GM12878 (cell line): ENCODE data around the gene GPR17. TPM values are rescaled to one million over a fixed set of nuclear protein-coding genes. Genes with fewer than 3 reads are reported as not detected.

ENCODE experiments used
- ATAC-seq: fragments of 200-7000 bp; cut with Tn5 transposase; 3 replicates; pipeline ENCODE4 v1.9.1; 2020; ENCODE audit warnings: mild to moderate bottlenecking, moderate library complexity
- BruUV-seq: library from RNA; stranded (reverse); fragments of 400-500 nt; replicated peaks from 2 replicates; lab custom pipeline; 2021; lab: Mats Ljungman, UMichigan
- CTCF ChIA-PET: fragments of 300-600 bp; sonication (Branson Sonifier 250); formaldehyde crosslinking; extraction: SDS; loops from one replicate; lab custom pipeline; 2021; ENCODE audit warnings: inconsistent platforms; lab: Yijun Ruan, JAX
- POLR2A ChIA-PET: fragments of 350-600 bp; formaldehyde crosslinking; extraction: SDS; loops from one replicate; lab custom pipeline; 2021; ENCODE audit warnings: inconsistent platforms; lab: Charles Lee
- RAD21 ChIA-PET: fragments of 300-600 bp; sonication (Branson Sonifier 250); formaldehyde crosslinking; loops from one replicate; lab custom pipeline; 2023; ENCODE audit warnings: antibody characterized with exemption; ENCODE audit not compliant: unreplicated experiment; lab: Charles Lee
- SMC1A ChIA-PET: fragments of 300-600 bp; sonication (Branson Sonifier 250); formaldehyde crosslinking; loops from one replicate; lab custom pipeline; 2023; ENCODE audit not compliant: unreplicated experiment, uncharacterized antibody; lab: Charles Lee
- DNase-seq: peaks from one replicate; pipeline ENCODE4 v3.0.0-alpha.2; 2011; ENCODE audit warnings: low read depth, low spot score
- FAIRE-seq: peaks from 3 replicates; lab custom pipeline; 2011; peaks lifted over from hg19 to GRCh38; lab: Jason Lieb, UNC
- H2AFZ ChIP-seq: 2 replicates; pipeline ENCODE4 v1.6.0; 2011; ENCODE audit warnings: low read depth, low read length, control low read depth; ENCODE audit not compliant: control insufficient read depth
- H3K27ac ChIP-seq: 2 replicates; pipeline ENCODE4 v1.5.1; 2011; ENCODE audit warnings: control low read depth; ENCODE audit not compliant: control insufficient read depth, insufficient read depth
- H3K27me3 ChIP-seq, 2 experiments: replicated peaks in 1 of 2; 2 replicates each; pipeline versions ENCODE4 v1.6.0 to v1.6.1; 2011; ENCODE audit warnings: low read length in 1 of 2; ENCODE audit not compliant: control insufficient read depth in 2 of 2, insufficient read depth in 2 of 2
- H3K36me3 ChIP-seq, 2 experiments: 2 replicates each; pipeline ENCODE4 v1.5.1; 2011; ENCODE audit warnings: low read length in 1 of 2; ENCODE audit not compliant: control insufficient read depth in 2 of 2, insufficient read depth in 2 of 2
- H3K4me1 ChIP-seq: 2 replicates; pipeline ENCODE4 v1.6.1; 2011; ENCODE audit warnings: mild to moderate bottlenecking, low read length, moderate library complexity, mixed read lengths; ENCODE audit not compliant: control insufficient read depth, insufficient read depth
- H3K4me2 ChIP-seq: 2 replicates; pipeline ENCODE4 v1.6.0; 2011; ENCODE audit warnings: control low read depth; ENCODE audit not compliant: control insufficient read depth, insufficient read depth
- H3K4me3 ChIP-seq: fragments of 200-600 bp; sonication (generic); 2 replicates; pipeline ENCODE4 v1.5.1; 2016
- H3K79me2 ChIP-seq: 2 replicates; pipeline ENCODE4 v1.6.0; 2011; ENCODE audit warnings: low read length; ENCODE audit not compliant: control insufficient read depth, insufficient read depth
- H3K9ac ChIP-seq: 2 replicates; pipeline ENCODE4 v1.8.0; 2011; ENCODE audit warnings: low read length, control low read depth, mixed read lengths; ENCODE audit not compliant: control insufficient read depth, insufficient read depth
- H3K9me3 ChIP-seq: replicated peaks from 3 replicates; pipeline ENCODE4 v1.5.1; 2011; ENCODE audit warnings: mild to moderate bottlenecking, low read length; ENCODE audit not compliant: control insufficient read depth, insufficient read depth
- H4K20me1 ChIP-seq: 2 replicates; pipeline ENCODE4 v1.6.0; 2011; ENCODE audit not compliant: control insufficient read depth, insufficient read depth
- BCL11A ChIP-seq: IDR thresholded peaks from 2 replicates; pipeline ENCODE4 v1.6.1; 2011; ENCODE audit warnings: low read depth, low read length
- DPF2 ChIP-seq: fragments of 450-650 bp; IDR thresholded peaks from 2 replicates; pipeline ENCODE4 v1.6.1; 2017; ENCODE audit warnings: mild to moderate bottlenecking
- EP300 ChIP-seq, 2 experiments: fragments of 150-350 bp in 1 of 2; IDR thresholded peaks; 2 replicates each; pipeline ENCODE4 v1.6.1; 2011 to 2012; ENCODE audit warnings: low read depth in 2 of 2, low read length in 2 of 2, borderline replicate concordance in 1 of 2, improper control_type of control experiment in 1 of 2, inconsistent platforms in 1 of 2; ENCODE audit not compliant: control insufficient read depth in 1 of 2
- EZH2 ChIP-seq: IDR thresholded peaks from 2 replicates; pipeline ENCODE4 v1.6.1; 2012; ENCODE audit warnings: low read depth, mild to moderate bottlenecking, control low read depth, inconsistent platforms, low read length, borderline replicate concordance; ENCODE audit not compliant: control insufficient read depth
- GATAD2B ChIP-seq: fragments of 450-650 bp; conservative IDR thresholded peaks from 2 replicates; pipeline ENCODE4 v1.6.1; 2017; ENCODE audit warnings: low read depth, mild to moderate bottlenecking, moderate library complexity
- KDM1A ChIP-seq: fragments of 200-600 bp; sonication (generic); IDR thresholded peaks from 2 replicates; pipeline ENCODE4 v1.6.1; 2016; ENCODE audit warnings: borderline replicate concordance
- MEF2A ChIP-seq: IDR thresholded peaks from 2 replicates; pipeline ENCODE4 v1.6.1; 2011; ENCODE audit warnings: low read depth, mild to moderate bottlenecking, low read length, moderate library complexity; ENCODE audit not compliant: insufficient read depth
- MTA3 ChIP-seq: IDR thresholded peaks from 2 replicates; pipeline ENCODE4 v1.6.1; 2012; ENCODE audit warnings: low read length, inconsistent platforms, borderline replicate concordance
- MXI1 ChIP-seq: fragments of 150-350 bp; IDR thresholded peaks from 2 replicates; pipeline ENCODE4 v1.6.1; 2011; ENCODE audit warnings: low read depth, mild to moderate bottlenecking, inconsistent platforms, low read length, improper control_type of control experiment
- NBN ChIP-seq: fragments of 450-650 bp; IDR thresholded peaks from 2 replicates; pipeline ENCODE4 v1.6.1; 2016
- NFYA ChIP-seq: IDR thresholded peaks from 2 replicates; pipeline ENCODE4 v1.6.1; 2011; ENCODE audit warnings: low read depth, mild to moderate bottlenecking, low read length, improper control_type of control experiment, borderline replicate concordance
- RAD21 ChIP-seq: IDR thresholded peaks from 2 replicates; pipeline ENCODE4 v1.6.1; 2011; ENCODE audit warnings: mild to moderate bottlenecking, low read depth, low read length, moderate library complexity; ENCODE audit not compliant: insufficient read depth
- RBBP5 ChIP-seq: fragments of 200-600 bp; sonication (generic); conservative IDR thresholded peaks from 2 replicates; pipeline ENCODE4 v1.6.1; 2016
- SPI1 ChIP-seq: IDR thresholded peaks from 2 replicates; pipeline ENCODE4 v1.6.1; 2011; ENCODE audit warnings: low read depth, mild to moderate bottlenecking, low read length, moderate library complexity, borderline replicate concordance; ENCODE audit not compliant: insufficient read depth
- STAT1 ChIP-seq: fragments of 450-650 bp; conservative IDR thresholded peaks from 2 replicates; pipeline ENCODE4 v1.6.1; 2014; ENCODE audit warnings: antibody characterized with exemption, mild to moderate bottlenecking
- SUZ12 ChIP-seq: fragments of 200-600 bp; sonication (generic); IDR thresholded peaks from one replicate; pipeline ENCODE4 v1.6.1; 2018; ENCODE audit warnings: antibody characterized with exemption, mild to moderate bottlenecking; ENCODE audit not compliant: unreplicated experiment
- TCF7 ChIP-seq: IDR thresholded peaks from 2 replicates; pipeline ENCODE4 v1.6.1; 2014; ENCODE audit warnings: antibody characterized with exemption, borderline replicate concordance
- ZNF207 ChIP-seq: fragments of 450-650 bp; IDR thresholded peaks from 2 replicates; pipeline ENCODE4 v1.6.1; 2014; ENCODE audit warnings: antibody characterized with exemption, mild to moderate bottlenecking, borderline replicate concordance
- ZNF217 ChIP-seq: fragments of 450-650 bp; IDR thresholded peaks from 2 replicates; pipeline ENCODE4 v1.6.1; 2017; ENCODE audit warnings: antibody characterized with exemption, mild to moderate bottlenecking
- ZNF592 ChIP-seq: fragments of 450-650 bp; IDR thresholded peaks from 2 replicates; pipeline ENCODE4 v1.6.1; 2017; ENCODE audit warnings: mild to moderate bottlenecking, moderate library complexity
- WGBS: methylation state at CpG from one replicate; pipeline ENCODE4 v1.1.6; 2016; ENCODE audit warnings: low lambda C conversion rate; ENCODE audit not compliant: insufficient replicate concordance, insufficient coverage; ENCODE audit errors: missing lambda C conversion rate; 5-methylcytosine and 5-hydroxymethylcytosine counted together
- in situ Hi-C: fragments of 300-500 bp; cut with MboI; formaldehyde crosslinking; loops from 9 replicates; pipeline ENCODE4 v1.14.3; 2018; ENCODE audit warnings: mixed read lengths
- intact Hi-C: fragments of 100-400 bp; cut with micrococcal nuclease; formaldehyde crosslinking; loops from one replicate; pipeline ENCODE4 v1.14.2; 2022; ENCODE audit not compliant: unreplicated experiment
- polyA plus RNA-seq, 11 experiments: library from polyadenylated mRNA; depleted of rRNA in 4 of 11; unstranded in 6 of 11; stranded (reverse) in 5 of 11; fragments of >200 nt; fragmentation: Nextera tagmentation in 4 of 11; fragmentation: Illumina TruSeq in 1 of 11; extraction: Ambion mirVana in 4 of 11; extraction: Trizol in 1 of 11; gene quantifications; 1 replicate in 1 of 11; 2 replicates in 10 of 11; pipeline versions ENCODE4 v1.2.1 to v1.2.3, GENCODE V29; 2011 to 2016; ENCODE audit warnings: inconsistent platforms in 2 of 11, missing spikeins in 2 of 11, low read depth in 1 of 11
- total RNA-seq, 4 experiments: library from RNA; depleted of rRNA in 3 of 4; stranded (reverse); fragments of >200 nt in 3 of 4; fragmentation: Illumina TruSeq in 1 of 4; extraction: Trizol in 1 of 4; gene quantifications; 2 replicates each; pipeline versions ENCODE4 v1.2.1 to v1.2.3, GENCODE V29; 2013 to 2021

The GPR17 gene
- total and polyA plus RNA-seq, 10 of the 15 experiments (the other 5 are each of a cell fraction or from before 2014, with no cell fraction given), result not detected

GRCh38 chr2:127680706-127681287 is 34.8 kb downstream of the GPR17 start:
- Histone ChIP-seq H3K4me3 (no peak overlapping the region), H3K27ac (no peak overlapping the region), H4K20me1 (0 out of 2 replicates have a peak, but pooled peaks cover 3% of the 10 kb centered on the region), H3K36me3 (no peaks in the 10 kb centered on the region), H3K9ac (no peak overlapping the region), H3K4me1 (no peaks in the 10 kb centered on the region), H2AFZ (no peak overlapping the region), H3K4me2 (no peak overlapping the region), H3K27me3 (peaks cover 6 to 9% of the 10 kb centered on the region in 2 experiments), H3K9me3 (no peaks in the 10 kb centered on the region), H3K79me2 (no peaks in the 10 kb centered on the region)
- no TSS peak for BruUV-seq
- SMC1A ChIA-PET, result interaction anchor here (0.6 kb wide), 1 partner anchor 178 kb away, joined by 3 read pairs; no protein-coding TSS in a partner anchor
- DNase-seq (no peak), FAIRE-seq (no peak), ATAC-seq (no peak)
- POLR2A ChIA-PET, result no interaction called here
- in situ Hi-C loops, result no loop called here
- intact Hi-C loops, result no loop called here
- RAD21 ChIA-PET, result no interaction called here
- 51% methylated on average over 18 of the region's 19 CpGs for WGBS
- CTCF ChIA-PET, result interaction anchor here (1.0 kb wide), 1 partner anchor 45 kb away, joined by 3 read pairs; no protein-coding TSS in a partner anchor
- TF ChIP-seq STAT1 (no peak), NBN (no peak), ZNF207 (no peak), TCF7 (no peak), MXI1 (no peak), RAD21 (no peak), KDM1A (no peak), DPF2 (no peak), EP300 (IDR thresholded peaks at IDR 0.05; ENCODE audit: borderline replicate concordance in 1 of 2, control insufficient read depth in 1 of 2, low read depth in 2 of 2, low read length in 2 of 2) (no peak), NFYA (no peak), ZNF592 (no peak), GATAD2B (no peak), BCL11A (no peak), RBBP5 (no peak), MEF2A (no peak), SUZ12 (no peak), SPI1 (no peak), MTA3 (no peak), ZNF217 (no peak), EZH2 (no peak)
